Mesendoderm (in vitro differentiated cells): ENCODE data around the gene HS3ST5.

Experiments used
- DNase-seq: peaks from one replicate; pipeline ENCODE4 v3.0.0; 2013
- H2AK5ac ChIP-seq: 2 replicates; pipeline ENCODE4 v1.6.1; 2013; ENCODE audit warnings: low read length, inconsistent platforms
- H2BK120ac ChIP-seq: 2 replicates; pipeline ENCODE4 v1.6.1; 2013; ENCODE audit warnings: low read depth, mild to moderate bottlenecking, low read length, moderate library complexity, mixed read lengths
- H2BK15ac ChIP-seq: replicated peaks from 2 replicates; pipeline ENCODE4 v1.6.1; 2013; ENCODE audit warnings: low read depth, mild to moderate bottlenecking, moderate library complexity
- H2BK5ac ChIP-seq: 2 replicates; pipeline ENCODE4 v1.6.1; 2013; ENCODE audit warnings: low read length, inconsistent platforms
- H3K18ac ChIP-seq: 2 replicates; pipeline ENCODE4 v1.6.1; 2013; ENCODE audit warnings: mild to moderate bottlenecking, low read length, mixed read lengths
- H3K23ac ChIP-seq: one replicate; pipeline ENCODE4 v1.6.1; 2013; ENCODE audit warnings: low read length
- H3K27ac ChIP-seq: 2 replicates; pipeline ENCODE4 v1.5.1; 2013; ENCODE audit warnings: low read depth, mild to moderate bottlenecking, inconsistent platforms, low read length, moderate library complexity
- H3K27me3 ChIP-seq: 2 replicates; pipeline ENCODE4 v1.6.1; 2013; ENCODE audit warnings: low read length, control low read depth, mild to moderate bottlenecking, inconsistent platforms; ENCODE audit not compliant: insufficient read depth, poor library complexity
- H3K36me3 ChIP-seq: 2 replicates; pipeline ENCODE4 v1.6.1; 2013; ENCODE audit warnings: low read length, inconsistent platforms; ENCODE audit not compliant: control insufficient read depth, insufficient read depth
- H3K4ac ChIP-seq: one replicate; pipeline ENCODE4 v1.6.1; 2013; ENCODE audit warnings: low read depth, mild to moderate bottlenecking, low read length, moderate library complexity
- H3K4me1 ChIP-seq: 2 replicates; pipeline ENCODE4 v1.6.1; 2013; ENCODE audit warnings: low read depth, low read length, inconsistent platforms; ENCODE audit not compliant: control insufficient read depth
- H3K4me2 ChIP-seq: 2 replicates; pipeline ENCODE4 v1.6.1; 2013; ENCODE audit warnings: low read length
- H3K4me3 ChIP-seq: 2 replicates; pipeline ENCODE4 v1.5.1; 2013; ENCODE audit warnings: mild to moderate bottlenecking, low read length
- H3K56ac ChIP-seq: one replicate; pipeline ENCODE4 v1.6.1; 2013; ENCODE audit warnings: low read length
- H3K79me1 ChIP-seq: 2 replicates; pipeline ENCODE4 v1.6.1; 2013; ENCODE audit warnings: low read length, inconsistent platforms
- H3K79me2 ChIP-seq: 2 replicates; pipeline ENCODE4 v1.6.1; 2013; ENCODE audit warnings: mild to moderate bottlenecking, low read length; ENCODE audit not compliant: control insufficient read depth, insufficient read depth
- H3K9ac ChIP-seq: 2 replicates; pipeline ENCODE4 v1.6.1; 2013; ENCODE audit warnings: low read length, inconsistent platforms
- H4K5ac ChIP-seq: one replicate; pipeline ENCODE4 v1.6.1; 2013; ENCODE audit warnings: low read length
- H4K8ac ChIP-seq: one replicate; pipeline ENCODE4 v1.6.1; 2013; ENCODE audit warnings: low read depth, mild to moderate bottlenecking, control low read depth, low read length, moderate library complexity
- WGBS: extraction: QIAGEN DNeasy Blood & Tissue Kit; methylation state at CpG from one replicate; pipeline ENCODE4 v1.1.7; 2013; ENCODE audit warnings: low lambda C conversion rate, missing lambda C conversion rate; ENCODE audit not compliant: insufficient coverage; ENCODE audit errors: extremely low coverage; 5-methylcytosine and 5-hydroxymethylcytosine counted together

Gene HS3ST5

DNA sequence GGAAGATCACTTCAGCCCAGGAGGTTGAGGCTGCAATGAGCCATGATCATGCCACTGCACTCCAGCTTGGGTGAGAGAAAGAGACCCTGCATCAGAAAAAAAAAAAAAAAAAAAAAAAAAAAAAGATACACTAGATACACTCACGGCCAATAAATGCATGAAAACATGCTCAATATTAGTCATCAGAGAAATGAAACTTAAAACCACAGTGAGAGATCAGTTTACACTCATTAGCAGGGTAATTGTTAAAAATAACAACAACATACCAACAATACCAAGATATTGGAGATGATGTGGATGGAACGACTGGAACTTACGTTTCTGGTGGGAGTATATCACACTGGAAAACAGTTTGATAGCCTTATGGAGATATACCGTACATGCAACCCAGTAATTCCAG lies 29.9 kb downstream of the HS3ST5 start:
- Histone ChIP-seq H2BK15ac (no peak overlapping the region), H3K4me1 (no peaks in the 10 kb centered on the region), H3K4me3 (no peak overlapping the region), H3K79me1 (no peaks in the 10 kb centered on the region), H3K27me3 (no peaks in the 10 kb centered on the region), H3K27ac (no peak overlapping the region), H4K8ac (no peak overlapping the region), H3K23ac (no peak overlapping the region), H2AK5ac (no peak overlapping the region), H3K18ac (no peak overlapping the region), H3K4me2 (no peak overlapping the region), H2BK120ac (no peak overlapping the region), H3K79me2 (no peaks in the 10 kb centered on the region), H3K36me3 (no peaks in the 10 kb centered on the region), H3K56ac (no peak overlapping the region), H3K9ac (no peak overlapping the region), H2BK5ac (no peak overlapping the region), H3K4ac (no peak overlapping the region), H4K5ac (no peak overlapping the region)
- no peak for DNase-seq
- WGBS: no CpG with 5 or more reads among the region's 4 CpGs

- H3K4ac ChIP-seq: no peak overlapping the region
- no peak overlapping the region for H4K8ac ChIP-seq
- no peak overlapping the region for H3K56ac ChIP-seq
- no peak overlapping the region for H4K5ac ChIP-seq
- DNase-seq: no peak
- H3K79me2 ChIP-seq: no peaks in the 10 kb centered on the region
- no peak overlapping the region for H3K23ac ChIP-seq
- H3K27ac ChIP-seq: no peak overlapping the region
- peaks cover 2% of the 10 kb centered on the region for H3K27me3 ChIP-seq
- no peak overlapping the region for H2BK5ac ChIP-seq
- H3K36me3 ChIP-seq: no peaks in the 10 kb centered on the region
- no peak overlapping the region for H3K4me2 ChIP-seq
- no peak overlapping the region for H2AK5ac ChIP-seq
- WGBS: no CpG with 5 or more reads among the region's 2 CpGs
- H3K9ac ChIP-seq: no peak overlapping the region
- H3K18ac ChIP-seq: no peak overlapping the region
- H3K4me1 ChIP-seq: no peaks in the 10 kb centered on the region
- no peak overlapping the region for H3K4me3 ChIP-seq
- no peak overlapping the region for H2BK120ac ChIP-seq
- H2BK15ac ChIP-seq: no peak overlapping the region
- no peaks in the 10 kb centered on the region for H3K79me1 ChIP-seq
Measured at GRCh38 chr6:114310053-114310452, 32.8 kb downstream of the HS3ST5 start.

DNA sequence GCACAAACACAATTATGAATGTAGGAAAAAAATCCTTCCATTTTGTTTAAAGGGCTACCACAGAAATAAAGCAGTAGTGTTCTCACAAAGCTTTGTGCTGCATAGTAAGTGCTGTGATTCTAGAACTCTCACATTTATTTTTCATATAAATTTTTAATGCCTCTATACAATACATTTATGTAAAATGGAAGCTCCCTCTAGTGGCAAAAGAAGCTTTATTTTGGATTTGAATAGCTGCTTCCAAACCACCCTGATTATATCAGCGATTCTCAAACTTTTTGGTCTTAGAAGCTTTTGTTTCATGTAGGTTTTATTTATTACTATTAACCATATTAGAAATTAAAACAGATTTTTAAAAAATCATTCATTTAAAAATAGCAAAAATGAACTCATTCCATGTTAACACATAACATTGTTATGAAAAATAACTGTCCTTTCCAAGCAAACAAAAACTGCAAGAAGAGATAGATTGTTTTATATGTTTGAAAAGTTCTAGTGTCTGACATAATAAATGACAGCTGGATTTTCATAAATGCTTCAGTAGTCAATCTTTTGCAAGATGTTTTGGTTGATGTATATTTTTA lies 38.4 kb downstream of the HS3ST5 start:
- H4K5ac ChIP-seq: no peak overlapping the region
- H3K79me1 ChIP-seq: no peaks in the 10 kb centered on the region
- no peak overlapping the region for H2AK5ac ChIP-seq
- no peak overlapping the region for H3K9ac ChIP-seq
- no peak overlapping the region for H3K4me2 ChIP-seq
- no peak overlapping the region for H2BK5ac ChIP-seq
- H3K27ac ChIP-seq: no peak overlapping the region
- H3K56ac ChIP-seq: no peak overlapping the region
- H3K4me3 ChIP-seq: no peak overlapping the region
- H3K18ac ChIP-seq: no peak overlapping the region
- no peaks in the 10 kb centered on the region for H3K36me3 ChIP-seq
- no peaks in the 10 kb centered on the region for H3K4me1 ChIP-seq
- H2BK15ac ChIP-seq: no peak overlapping the region
- peaks cover 2% of the 10 kb centered on the region for H3K27me3 ChIP-seq
- DNase-seq: no peak
- no peak overlapping the region for H4K8ac ChIP-seq
- WGBS: no CpG with 5 or more reads among the region's 1 CpG
- H2BK120ac ChIP-seq: no peak overlapping the region
- no peak overlapping the region for H3K4ac ChIP-seq
- H3K79me2 ChIP-seq: no peaks in the 10 kb centered on the region
- H3K23ac ChIP-seq: no peak overlapping the region

- no peak overlapping the region for H3K27ac ChIP-seq
- no peak overlapping the region for H3K18ac ChIP-seq
- H2BK15ac ChIP-seq: no peak overlapping the region
- H3K79me1 ChIP-seq: peaks cover 2% of the 10 kb centered on the region
- H3K9ac ChIP-seq: no peak overlapping the region
- no peak overlapping the region for H3K56ac ChIP-seq
- H4K8ac ChIP-seq: no peak overlapping the region
- no peak overlapping the region for H2BK120ac ChIP-seq
- H2AK5ac ChIP-seq: no peak overlapping the region
- no peak overlapping the region for H3K4me2 ChIP-seq
- H2BK5ac ChIP-seq: no peak overlapping the region
- H3K23ac ChIP-seq: no peak overlapping the region
- no CpG with 5 or more reads among the region's 2 CpGs for WGBS
- peaks cover 3% of the 10 kb centered on the region for H3K79me2 ChIP-seq
- no peaks in the 10 kb centered on the region for H3K36me3 ChIP-seq
- no peak overlapping the region for H3K4me3 ChIP-seq
- H4K5ac ChIP-seq: no peak overlapping the region
- H3K27me3 ChIP-seq: peaks cover 2% of the 10 kb centered on the region
- DNase-seq: no peak
- H3K4ac ChIP-seq: no peak overlapping the region
- H3K4me1 ChIP-seq: peaks cover 3% of the 10 kb centered on the region
Measured at GRCh38 chr6:114301596-114302219, 41.1 kb downstream of the HS3ST5 start.

DNA sequence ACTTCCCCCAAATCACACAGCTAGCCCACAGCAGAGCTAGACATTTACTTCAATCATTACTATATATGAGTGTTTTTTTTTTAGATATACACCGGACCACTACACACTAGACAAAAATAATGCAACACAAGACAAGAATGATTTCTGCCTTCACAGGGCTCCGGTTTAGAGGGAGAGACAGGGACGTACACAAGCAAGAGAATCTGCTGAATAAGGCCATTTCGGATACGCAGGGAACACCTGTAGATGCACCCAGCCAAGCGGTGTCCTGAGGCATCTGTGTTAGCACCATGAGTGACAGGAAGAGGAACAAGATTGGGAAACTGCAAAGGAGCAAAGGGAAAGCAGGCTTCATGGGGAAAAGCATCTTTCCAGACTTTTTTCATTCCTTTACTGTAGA lies 45.7 kb downstream of the HS3ST5 start:
- Histone ChIP-seq H3K36me3 (no peaks in the 10 kb centered on the region), H4K5ac (no peak overlapping the region), H3K27me3 (no peaks in the 10 kb centered on the region), H4K8ac (no peak overlapping the region), H3K56ac (no peak overlapping the region), H2BK15ac (no peak overlapping the region), H3K18ac (no peak overlapping the region), H2BK120ac (no peak overlapping the region), H3K27ac (no peak overlapping the region), H3K4me1 (peaks cover 3% of the 10 kb centered on the region), H3K9ac (no peak overlapping the region), H3K79me1 (peaks cover 5% of the 10 kb centered on the region), H3K4me3 (no peak overlapping the region), H2AK5ac (no peak overlapping the region), H3K4me2 (no peak overlapping the region), H2BK5ac (peak overlapping the region; percentile 28), H3K23ac (no peak overlapping the region), H3K79me2 (peaks cover 3% of the 10 kb centered on the region), H3K4ac (no peak overlapping the region)
- DNase-seq: no peak
- WGBS: no CpG with 5 or more reads among the region's 6 CpGs

GRCh38 chr6:114292431-114292830 lies 50.4 kb downstream of the HS3ST5 start:
- WGBS: no CpG with 5 or more reads among the region's 1 CpG
- no peak for DNase-seq
- Histone ChIP-seq H3K27me3 (no peaks in the 10 kb centered on the region), H3K4me1 (peaks cover 10% of the 10 kb centered on the region), H3K79me1 (peaks cover 5% of the 10 kb centered on the region), H2BK5ac (no peak overlapping the region), H3K27ac (no peak overlapping the region), H3K36me3 (no peaks in the 10 kb centered on the region), H4K8ac (no peak overlapping the region), H3K56ac (no peak overlapping the region), H3K23ac (no peak overlapping the region), H3K4me3 (no peak overlapping the region), H3K4me2 (no peak overlapping the region), H2BK15ac (no peak overlapping the region), H3K79me2 (peaks cover 3% of the 10 kb centered on the region), H4K5ac (no peak overlapping the region), H2AK5ac (no peak overlapping the region), H3K9ac (no peak overlapping the region), H3K18ac (peak overlapping the region; percentile 90), H2BK120ac (no peak overlapping the region), H3K4ac (no peak overlapping the region)
